Natural killer cell (primary cell): Measurements from ENCODE around the gene SPAG4. TPM values are rescaled to one million over a fixed set of nuclear protein-coding genes. Genes with fewer than 3 reads are reported as not detected.

Source experiments
- ATAC-seq, 3 donors: fragments of 150-1000 bp in 2 of 3; fragments of 200-7000 bp in 1 of 3; cut with Tn5 transposase; 1 replicate in 1 of 3; 2 replicates in 2 of 3; pipeline ENCODE4 v1.10.0; 2021; ENCODE audit warnings: mild to moderate bottlenecking in 2 of 3, moderate library complexity in 2 of 3
- DNase-seq, 2 donors: peaks; one replicate each; pipeline versions ENCODE4 v3.0.0 to v3.0.0-alpha.2; 2013 to 2021; ENCODE audit warnings: mixed read lengths in 1 of 2
- H3K27ac ChIP-seq: one replicate; pipeline ENCODE4 v1.5.1; 2013; ENCODE audit warnings: mild to moderate bottlenecking, low read length
- H3K27me3 ChIP-seq: one replicate; pipeline ENCODE4 v1.6.1; 2013; ENCODE audit warnings: low read length; ENCODE audit not compliant: control insufficient read depth, insufficient read depth
- H3K36me3 ChIP-seq: one replicate; pipeline ENCODE4 v1.6.1; 2013; ENCODE audit warnings: low read length; ENCODE audit not compliant: control insufficient read depth, insufficient read depth
- H3K4me1 ChIP-seq: one replicate; pipeline ENCODE4 v1.6.1; 2013; ENCODE audit warnings: low read length; ENCODE audit not compliant: control insufficient read depth, insufficient read depth
- H3K4me3 ChIP-seq: one replicate; pipeline ENCODE4 v1.5.1; 2013; ENCODE audit warnings: low read length
- H3K9me3 ChIP-seq: one replicate; pipeline ENCODE4 v1.6.1; 2013; ENCODE audit warnings: low read length; ENCODE audit not compliant: control insufficient read depth, insufficient read depth
- H3K27ac Mint-ChIP-seq, 2 donors: one replicate each; pipeline ENCODE4 v1.8.0; 2022; ENCODE audit warnings: mild to moderate bottlenecking in 2 of 2, mixed read lengths in 2 of 2, moderate library complexity in 1 of 2
- H3K27me3 Mint-ChIP-seq, 2 donors: one replicate each; pipeline ENCODE4 v1.8.0; 2022; ENCODE audit warnings: low read depth in 2 of 2, mixed read lengths in 2 of 2
- H3K36me3 Mint-ChIP-seq: one replicate; pipeline ENCODE4 v1.8.0; 2022; ENCODE audit warnings: mixed read lengths
- H3K4me1 Mint-ChIP-seq, 2 donors: one replicate each; pipeline ENCODE4 v1.8.0; 2022; ENCODE audit warnings: mixed read lengths in 2 of 2
- H3K4me3 Mint-ChIP-seq: one replicate; pipeline ENCODE4 v1.8.0; 2022; ENCODE audit warnings: mild to moderate bottlenecking, moderate library complexity, mixed read lengths
- H3K9me3 Mint-ChIP-seq, 2 donors: one replicate each; pipeline ENCODE4 v1.8.0; 2022; ENCODE audit warnings: mixed read lengths in 2 of 2
- WGBS: methylation state at CpG from one replicate; pipeline ENCODE4 v1.1.7; 2013; ENCODE audit warnings: missing lambda C conversion rate; ENCODE audit not compliant: insufficient coverage; 5-methylcytosine and 5-hydroxymethylcytosine counted together
- intact Hi-C: fragments of 100-400 bp; cut with micrococcal nuclease; formaldehyde crosslinking; loops from one replicate; pipeline ENCODE4 v1.14.2; 2022
- total RNA-seq, 4 donors: library from RNA; stranded (reverse); fragments of 120-200 nt in 1 of 4; gene quantifications; one replicate each; pipeline versions ENCODE4 v1.2.3 to v1.2.4, GENCODE V29; 2013 to 2022
- TF ChIP-seq, protein P1 (sequence below): fragments of 200-600 bp; IDR thresholded peaks from one replicate; pipeline ENCODE4 v1.8.0; 2022; ENCODE audit warnings: antibody characterized with exemption

Gene SPAG4
- total RNA-seq, 3 donors from 2014 or later (not counting 1 experiment from before 2014, with no cell fraction given): 11.2 to 16.2 (median 11.9) TPM

DNA sequence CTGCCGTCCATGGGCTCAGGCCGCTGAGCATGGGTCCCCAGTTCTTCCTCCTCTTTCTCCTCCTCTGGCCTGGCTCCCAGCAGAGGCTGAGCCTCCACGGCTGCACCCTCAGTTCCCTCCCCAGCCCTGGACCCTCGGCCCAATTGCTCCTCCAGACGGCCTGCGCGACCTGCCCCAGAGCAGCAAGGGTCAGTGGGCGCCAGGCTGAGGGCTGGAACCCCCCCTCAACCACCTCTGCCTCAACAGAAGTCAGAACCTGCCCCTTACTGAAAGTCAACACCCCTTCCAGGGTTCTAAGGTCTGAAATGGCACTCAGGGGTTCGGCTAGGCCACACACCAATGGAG lies 15.9 kb upstream of the SPAG4 start:
- no peaks in the 10 kb centered on the region for H3K36me3 ChIP-seq
- Mint-ChIP-seq H3K4me1 (peaks cover 0 to 12% of the 10 kb centered on the region in 2 donors), H3K4me3 (no peak overlapping the region), H3K27ac (no peak overlapping the region), H3K27me3 (peaks cover 24 to 37% of the 10 kb centered on the region in 2 donors), H3K36me3 (no peaks in the 10 kb centered on the region), H3K9me3 (no peaks in the 10 kb centered on the region)
- no peaks in the 10 kb centered on the region for H3K9me3 ChIP-seq
- WGBS: 92% methylated on average over 9 of the region's 9 CpGs
- ATAC-seq (no peak), DNase-seq (no peak)
- H3K4me3 ChIP-seq: no peak overlapping the region
- intact Hi-C loops: loop anchor here (5.0 kb wide), 2 partner anchors 143 to 283 kb away; partner anchors contain the start of gene RBM39
- no peak overlapping the region for H3K27ac ChIP-seq
- TF ChIP-seq, protein P1, sequence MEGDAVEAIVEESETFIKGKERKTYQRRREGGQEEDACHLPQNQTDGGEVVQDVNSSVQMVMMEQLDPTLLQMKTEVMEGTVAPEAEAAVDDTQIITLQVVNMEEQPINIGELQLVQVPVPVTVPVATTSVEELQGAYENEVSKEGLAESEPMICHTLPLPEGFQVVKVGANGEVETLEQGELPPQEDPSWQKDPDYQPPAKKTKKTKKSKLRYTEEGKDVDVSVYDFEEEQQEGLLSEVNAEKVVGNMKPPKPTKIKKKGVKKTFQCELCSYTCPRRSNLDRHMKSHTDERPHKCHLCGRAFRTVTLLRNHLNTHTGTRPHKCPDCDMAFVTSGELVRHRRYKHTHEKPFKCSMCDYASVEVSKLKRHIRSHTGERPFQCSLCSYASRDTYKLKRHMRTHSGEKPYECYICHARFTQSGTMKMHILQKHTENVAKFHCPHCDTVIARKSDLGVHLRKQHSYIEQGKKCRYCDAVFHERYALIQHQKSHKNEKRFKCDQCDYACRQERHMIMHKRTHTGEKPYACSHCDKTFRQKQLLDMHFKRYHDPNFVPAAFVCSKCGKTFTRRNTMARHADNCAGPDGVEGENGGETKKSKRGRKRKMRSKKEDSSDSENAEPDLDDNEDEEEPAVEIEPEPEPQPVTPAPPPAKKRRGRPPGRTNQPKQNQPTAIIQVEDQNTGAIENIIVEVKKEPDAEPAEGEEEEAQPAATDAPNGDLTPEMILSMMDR: no peak
- H3K27me3 ChIP-seq: peaks cover 20% of the 10 kb centered on the region
- H3K4me1 ChIP-seq: peaks cover 19% of the 10 kb centered on the region

DNA sequence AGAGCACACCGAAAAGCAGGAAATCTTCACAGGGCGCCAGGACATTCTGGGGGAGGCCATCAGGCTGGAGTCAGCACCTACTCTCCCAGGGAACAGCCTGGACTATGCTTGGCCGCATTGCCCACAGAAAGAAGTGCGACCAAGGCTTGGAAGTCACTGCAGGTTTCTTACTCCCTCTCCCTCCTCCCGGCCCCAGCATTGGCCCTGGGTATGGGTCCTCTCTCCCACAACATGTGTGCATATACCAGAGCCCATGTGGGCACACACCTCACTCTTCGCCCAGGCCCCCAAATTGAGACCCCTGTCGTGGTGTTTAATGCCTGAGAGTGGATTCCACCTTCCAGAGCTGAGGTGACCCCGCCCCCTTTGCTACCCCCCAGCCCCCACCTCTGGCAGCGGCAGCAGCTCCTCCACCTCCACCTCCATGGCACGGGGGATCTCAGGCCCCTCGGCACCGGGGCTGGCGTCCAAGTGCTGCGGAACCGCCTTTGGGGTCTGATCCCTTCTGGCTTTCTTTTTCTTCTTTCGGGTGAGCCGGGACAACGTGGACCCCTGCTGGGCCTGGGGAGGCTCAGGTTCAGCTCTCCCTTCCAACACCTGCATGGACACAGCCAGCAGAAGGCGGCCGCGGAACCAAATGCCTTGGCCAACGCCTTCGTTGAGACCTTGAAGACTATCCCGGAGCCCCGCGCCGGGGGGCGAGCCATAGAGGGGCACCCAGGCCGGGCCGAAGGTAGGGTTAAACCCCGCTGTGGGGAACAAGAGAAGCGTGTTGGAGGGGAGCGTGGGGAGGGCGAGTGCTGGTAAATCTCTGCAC lies 15.2 kb upstream of the SPAG4 start:
- Histone ChIP-seq H3K4me3 (peak overlapping the region; percentile 48), H3K9me3 (no peaks in the 10 kb centered on the region), H3K27me3 (peaks cover 20% of the 10 kb centered on the region), H3K27ac (no peak overlapping the region), H3K36me3 (no peaks in the 10 kb centered on the region), H3K4me1 (peaks cover 19% of the 10 kb centered on the region)
- no peaks in the 10 kb centered on the region for H3K36me3 Mint-ChIP-seq
- no peaks in the 10 kb centered on the region for H3K9me3 Mint-ChIP-seq
- intact Hi-C loops: loop anchor here (5.0 kb wide), 2 partner anchors 142 to 282 kb away; partner anchors contain the start of gene RBM39
- 26% methylated on average over 31 of the region's 34 CpGs for WGBS
- peak overlapping the region in 1 of 2 donors; percentile 75 for H3K27ac Mint-ChIP-seq
- peaks cover 0 to 12% of the 10 kb centered on the region in 2 donors for H3K4me1 Mint-ChIP-seq
- TF ChIP-seq, protein P1: no peak
- peak overlapping the region; percentile 76 for H3K4me3 Mint-ChIP-seq
- ATAC-seq: no peak
- H3K27me3 Mint-ChIP-seq: peaks cover 24 to 37% of the 10 kb centered on the region in 2 donors
- no peak for DNase-seq

DNA sequence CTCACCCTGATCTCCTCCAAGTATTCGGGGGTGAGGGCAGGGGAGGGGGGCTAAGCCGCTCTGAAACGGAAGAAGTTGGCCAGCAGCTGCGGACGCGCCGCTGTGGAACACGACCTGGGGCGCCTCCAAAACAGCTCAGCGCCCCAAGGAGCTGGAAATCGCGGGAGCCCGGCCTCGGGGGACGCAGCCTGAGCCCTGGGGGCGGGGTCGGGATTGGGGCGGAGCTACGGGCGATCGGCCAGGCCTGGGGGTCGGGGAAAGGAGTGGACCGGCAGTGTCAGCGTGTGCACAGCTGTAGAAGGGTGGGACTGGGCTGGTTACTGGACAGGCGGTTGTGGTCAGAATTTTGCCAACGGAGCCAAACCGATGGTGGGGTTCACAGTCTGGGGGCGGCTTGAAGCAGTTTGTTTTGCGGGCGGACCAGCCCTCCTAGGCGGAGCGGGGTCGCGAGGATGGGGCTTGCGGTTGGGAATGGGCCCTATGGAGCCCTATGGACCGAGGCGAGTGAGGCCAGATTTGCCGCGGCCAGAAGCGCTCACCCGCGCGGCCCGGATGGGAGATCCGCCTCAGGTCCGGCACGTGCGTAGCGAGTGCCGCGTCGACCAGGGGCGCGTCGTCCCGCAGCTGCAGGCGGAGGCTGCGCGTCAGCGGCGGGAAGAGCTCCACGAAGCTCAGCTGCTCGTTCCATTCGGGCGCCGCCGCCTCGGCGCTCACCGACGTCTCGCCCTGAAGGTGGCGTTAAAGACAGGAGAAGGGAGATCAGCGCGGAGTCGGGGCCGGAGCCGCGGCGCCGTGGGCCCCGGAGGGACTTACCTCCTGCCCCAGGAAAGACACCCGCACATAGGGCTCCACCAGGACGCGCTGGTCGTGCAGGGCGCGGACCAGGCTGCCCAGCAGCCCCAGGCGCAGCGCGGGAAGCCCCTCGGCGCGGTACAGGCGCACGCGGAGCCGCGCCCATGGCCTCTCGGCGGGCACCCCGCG lies 14.3 kb upstream of the SPAG4 start:
- TF ChIP-seq, protein P1: peak; percentile 45
- Mint-ChIP-seq H3K4me1 (peaks cover 0 to 12% of the 10 kb centered on the region in 2 donors), H3K9me3 (no peaks in the 10 kb centered on the region), H3K27ac (peak overlapping the region in 1 of 2 donors; percentile 75), H3K27me3 (peaks cover 24 to 37% of the 10 kb centered on the region in 2 donors), H3K36me3 (no peaks in the 10 kb centered on the region), H3K4me3 (peak overlapping the region; percentile 76)
- 1% methylated on average over 103 of the region's 103 CpGs for WGBS
- Histone ChIP-seq H3K4me1 (peaks cover 19% of the 10 kb centered on the region), H3K36me3 (no peaks in the 10 kb centered on the region), H3K9me3 (no peaks in the 10 kb centered on the region), H3K27me3 (peaks cover 20% of the 10 kb centered on the region), H3K27ac (no peak overlapping the region), H3K4me3 (peak overlapping the region; percentile 48)
- ATAC-seq: peak; percentile 83 to 88 (median 86)
- intact Hi-C loops: loop anchor here (1.0 to 5.0 kb wide), 4 partner anchors 18 to 281 kb away; partner anchors contain the start of genes NFS1, RBM39 and ROMO1
- DNase-seq: peak; percentile 61 to 91
